Natural killer cell (primary cell): ENCODE results near the gene SIRPB2. TPM values are rescaled to one million over a fixed set of nuclear protein-coding genes. Genes with fewer than 3 reads are reported as not detected.

Source experiments
- ATAC-seq, 3 donors: fragments of 150-1000 bp in 2 of 3; fragments of 200-7000 bp in 1 of 3; cut with Tn5 transposase; 1 replicate in 1 of 3; 2 replicates in 2 of 3; pipeline ENCODE4 v1.10.0; 2021; ENCODE audit warnings: mild to moderate bottlenecking in 2 of 3, moderate library complexity in 2 of 3
- DNase-seq, 2 donors: peaks; one replicate each; pipeline versions ENCODE4 v3.0.0 to v3.0.0-alpha.2; 2013 to 2021; ENCODE audit warnings: mixed read lengths in 1 of 2
- H3K27ac ChIP-seq: one replicate; pipeline ENCODE4 v1.5.1; 2013; ENCODE audit warnings: mild to moderate bottlenecking, low read length
- H3K27me3 ChIP-seq: one replicate; pipeline ENCODE4 v1.6.1; 2013; ENCODE audit warnings: low read length; ENCODE audit not compliant: control insufficient read depth, insufficient read depth
- H3K36me3 ChIP-seq: one replicate; pipeline ENCODE4 v1.6.1; 2013; ENCODE audit warnings: low read length; ENCODE audit not compliant: control insufficient read depth, insufficient read depth
- H3K4me1 ChIP-seq: one replicate; pipeline ENCODE4 v1.6.1; 2013; ENCODE audit warnings: low read length; ENCODE audit not compliant: control insufficient read depth, insufficient read depth
- H3K4me3 ChIP-seq: one replicate; pipeline ENCODE4 v1.5.1; 2013; ENCODE audit warnings: low read length
- H3K9me3 ChIP-seq: one replicate; pipeline ENCODE4 v1.6.1; 2013; ENCODE audit warnings: low read length; ENCODE audit not compliant: control insufficient read depth, insufficient read depth
- H3K27ac Mint-ChIP-seq, 2 donors: one replicate each; pipeline ENCODE4 v1.8.0; 2022; ENCODE audit warnings: mild to moderate bottlenecking in 2 of 2, mixed read lengths in 2 of 2, moderate library complexity in 1 of 2
- H3K27me3 Mint-ChIP-seq, 2 donors: one replicate each; pipeline ENCODE4 v1.8.0; 2022; ENCODE audit warnings: low read depth in 2 of 2, mixed read lengths in 2 of 2
- H3K36me3 Mint-ChIP-seq: one replicate; pipeline ENCODE4 v1.8.0; 2022; ENCODE audit warnings: mixed read lengths
- H3K4me1 Mint-ChIP-seq, 2 donors: one replicate each; pipeline ENCODE4 v1.8.0; 2022; ENCODE audit warnings: mixed read lengths in 2 of 2
- H3K4me3 Mint-ChIP-seq: one replicate; pipeline ENCODE4 v1.8.0; 2022; ENCODE audit warnings: mild to moderate bottlenecking, moderate library complexity, mixed read lengths
- H3K9me3 Mint-ChIP-seq, 2 donors: one replicate each; pipeline ENCODE4 v1.8.0; 2022; ENCODE audit warnings: mixed read lengths in 2 of 2
- WGBS: methylation state at CpG from one replicate; pipeline ENCODE4 v1.1.7; 2013; ENCODE audit warnings: missing lambda C conversion rate; ENCODE audit not compliant: insufficient coverage; 5-methylcytosine and 5-hydroxymethylcytosine counted together
- intact Hi-C: fragments of 100-400 bp; cut with micrococcal nuclease; formaldehyde crosslinking; loops from one replicate; pipeline ENCODE4 v1.14.2; 2022
- total RNA-seq, 4 donors: library from RNA; stranded (reverse); fragments of 120-200 nt in 1 of 4; gene quantifications; one replicate each; pipeline versions ENCODE4 v1.2.3 to v1.2.4, GENCODE V29; 2013 to 2022
- TF ChIP-seq, protein P1 (sequence below): fragments of 200-600 bp; IDR thresholded peaks from one replicate; pipeline ENCODE4 v1.8.0; 2022; ENCODE audit warnings: antibody characterized with exemption

The SIRPB2 gene
- total RNA-seq, 3 donors from 2014 or later (not counting 1 experiment from before 2014, with no cell fraction given) = 1.1 to 2.2 (median 1.5) TPM

DNA sequence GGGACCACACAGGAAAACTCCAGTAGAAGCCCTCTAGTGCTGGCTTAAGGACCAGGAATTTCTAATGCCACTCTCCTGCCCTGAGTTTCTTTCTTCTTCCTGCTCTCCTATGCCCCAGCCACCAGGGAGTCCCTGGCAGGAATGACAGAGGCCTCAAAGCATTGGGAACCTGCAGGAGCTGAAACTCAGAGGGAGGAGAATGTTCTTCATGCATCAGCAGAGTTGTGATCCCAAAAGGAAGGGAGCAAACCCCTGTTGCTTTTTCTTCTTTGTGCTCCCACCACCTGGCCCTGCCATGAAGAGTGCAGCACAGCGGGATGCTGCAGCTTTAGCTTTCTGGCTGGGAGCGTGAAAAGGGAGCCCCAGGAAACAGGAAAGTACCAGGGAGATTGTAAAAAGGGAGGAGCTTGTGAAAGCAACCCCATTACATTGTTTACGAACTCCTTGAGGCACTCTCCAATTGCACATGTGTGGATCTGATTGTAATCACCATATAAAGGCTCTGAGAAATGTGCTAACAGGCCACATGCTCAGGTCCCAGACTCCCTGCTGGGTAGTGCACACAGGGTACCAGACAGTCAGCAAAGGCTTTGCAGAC, 63.7 kb downstream of the SIRPB2 start:
- Histone ChIP-seq H3K9me3 (no peaks in the 10 kb centered on the region), H3K4me3 (no peak overlapping the region), H3K4me1 (no peaks in the 10 kb centered on the region), H3K27me3 (peaks cover 31% of the 10 kb centered on the region), H3K27ac (no peak overlapping the region), H3K36me3 (no peaks in the 10 kb centered on the region)
- peaks cover 0 to 4% of the 10 kb centered on the region in 2 donors for H3K4me1 Mint-ChIP-seq
- no peak overlapping the region for H3K4me3 Mint-ChIP-seq
- DNase-seq (no peak), ATAC-seq (no peak)
- TF ChIP-seq, protein P1, sequence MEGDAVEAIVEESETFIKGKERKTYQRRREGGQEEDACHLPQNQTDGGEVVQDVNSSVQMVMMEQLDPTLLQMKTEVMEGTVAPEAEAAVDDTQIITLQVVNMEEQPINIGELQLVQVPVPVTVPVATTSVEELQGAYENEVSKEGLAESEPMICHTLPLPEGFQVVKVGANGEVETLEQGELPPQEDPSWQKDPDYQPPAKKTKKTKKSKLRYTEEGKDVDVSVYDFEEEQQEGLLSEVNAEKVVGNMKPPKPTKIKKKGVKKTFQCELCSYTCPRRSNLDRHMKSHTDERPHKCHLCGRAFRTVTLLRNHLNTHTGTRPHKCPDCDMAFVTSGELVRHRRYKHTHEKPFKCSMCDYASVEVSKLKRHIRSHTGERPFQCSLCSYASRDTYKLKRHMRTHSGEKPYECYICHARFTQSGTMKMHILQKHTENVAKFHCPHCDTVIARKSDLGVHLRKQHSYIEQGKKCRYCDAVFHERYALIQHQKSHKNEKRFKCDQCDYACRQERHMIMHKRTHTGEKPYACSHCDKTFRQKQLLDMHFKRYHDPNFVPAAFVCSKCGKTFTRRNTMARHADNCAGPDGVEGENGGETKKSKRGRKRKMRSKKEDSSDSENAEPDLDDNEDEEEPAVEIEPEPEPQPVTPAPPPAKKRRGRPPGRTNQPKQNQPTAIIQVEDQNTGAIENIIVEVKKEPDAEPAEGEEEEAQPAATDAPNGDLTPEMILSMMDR = no peak
- no peak overlapping the region for H3K27ac Mint-ChIP-seq
- no peaks in the 10 kb centered on the region for H3K9me3 Mint-ChIP-seq
- intact Hi-C loops = no loop called here
- WGBS = 86% methylated on average over 3 of the region's 3 CpGs
- H3K27me3 Mint-ChIP-seq = peaks cover 68 to 83% of the 10 kb centered on the region in 2 donors
- H3K36me3 Mint-ChIP-seq = no peaks in the 10 kb centered on the region

DNA sequence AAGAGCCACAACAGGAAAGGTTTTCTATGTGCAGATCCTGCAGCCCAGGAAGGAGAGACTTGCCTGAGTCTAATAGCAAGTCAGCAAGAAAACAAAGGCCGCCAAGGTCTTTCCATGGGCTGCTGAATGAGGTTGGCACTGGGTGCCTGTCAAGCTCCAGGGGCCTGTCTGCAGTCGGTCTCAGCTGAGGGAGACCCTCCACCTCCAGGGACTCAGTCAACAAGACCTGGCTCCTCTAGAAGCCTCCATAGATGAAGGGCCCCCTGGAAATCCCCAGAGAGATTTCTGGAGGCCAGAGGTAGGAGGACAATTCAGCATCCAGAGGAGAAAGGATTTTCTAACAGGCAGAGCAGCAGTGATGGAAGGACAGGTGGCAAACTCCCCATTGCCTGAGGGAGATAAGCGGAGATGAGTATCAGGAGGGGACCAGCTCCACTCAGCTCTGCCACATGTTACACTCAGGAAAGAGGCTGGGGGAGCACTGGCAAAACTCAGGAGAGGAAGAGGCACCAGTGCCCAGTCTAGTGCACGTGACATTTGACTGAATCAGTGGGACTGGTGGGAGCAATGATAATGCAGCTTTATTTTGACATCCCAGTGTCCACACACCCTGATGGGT, 64.9 kb downstream of the SIRPB2 start:
- ATAC-seq (no peak), DNase-seq (no peak)
- Histone ChIP-seq H3K27me3 (peaks cover 22% of the 10 kb centered on the region), H3K27ac (no peak overlapping the region), H3K4me3 (no peak overlapping the region), H3K9me3 (no peaks in the 10 kb centered on the region), H3K4me1 (no peaks in the 10 kb centered on the region), H3K36me3 (no peaks in the 10 kb centered on the region)
- H3K4me1 Mint-ChIP-seq = peaks cover 0 to 4% of the 10 kb centered on the region in 2 donors
- peaks cover 65 to 79% of the 10 kb centered on the region in 2 donors for H3K27me3 Mint-ChIP-seq
- TF ChIP-seq, protein P1 = no peak
- H3K36me3 Mint-ChIP-seq = no peaks in the 10 kb centered on the region
- intact Hi-C loops = no loop called here
- H3K9me3 Mint-ChIP-seq = peaks cover 0 to 2% of the 10 kb centered on the region in 2 donors
- no peak overlapping the region for H3K4me3 Mint-ChIP-seq
- H3K27ac Mint-ChIP-seq = no peak overlapping the region
- 63% methylated on average over 4 of the region's 4 CpGs for WGBS

Other genes with a start within 250 kb of the SIRPB2 start
- gene SNPH, start 225.1 kb downstream of the SIRPB2 start, total RNA-seq = 1 to 10 TPM; 3.1 to 5.9 (median 5.8) TPM
- gene SDCBP2, start 162.3 kb downstream of the SIRPB2 start, total RNA-seq = 1 to 10 TPM; 2.0 to 2.7 (median 2.6) TPM
- gene FKBP1A, start 98.4 kb downstream of the SIRPB2 start, total RNA-seq = 10 to 100 TPM; 74.6 to 76.4 (median 75.4) TPM
- 10 to 100 TPM; 53.9 to 69.0 (median 66.2) TPM for gene NSFL1C, start 24.6 kb downstream of the SIRPB2 start, total RNA-seq
- gene SIRPD, start 66.3 kb upstream of the SIRPB2 start, total RNA-seq = not detected
- 1 to 10 TPM; 2.6 to 7.2 (median 5.3) TPM for gene SIRPB1, start 128.6 kb upstream of the SIRPB2 start, total RNA-seq
- 1 to 10 TPM; 1.9 to 3.9 (median 3.1) TPM for gene SIRPG, start 166.4 kb upstream of the SIRPB2 start, total RNA-seq